Thymus (tissue), 11 donors: ENCODE data around the gene CTSO. TPM values are rescaled to one million over a fixed set of nuclear protein-coding genes. Genes with fewer than 3 reads are reported as not detected.
"Not testable (repeated sequence)": the region's sequence is repeated elsewhere in the genome, so short reads cannot be mapped to it uniquely, and the experiment has no call there.

Source experiments
- DNase-seq, 9 donors: peaks; one replicate each; pipeline ENCODE4 v3.0.0-alpha.2; 2013; ENCODE audit warnings: low spot score in 9 of 9, low read depth in 6 of 9, missing footprints in 1 of 9
- H3K27ac ChIP-seq, 2 donors: one replicate each; pipeline ENCODE4 v1.5.1; 2013; ENCODE audit warnings: control low read depth in 1 of 2, low read depth in 1 of 2, low read length in 1 of 2, mild to moderate bottlenecking in 1 of 2, moderate library complexity in 1 of 2
- H3K27me3 ChIP-seq, 2 donors: one replicate each; pipeline ENCODE4 v1.5.1; 2013; ENCODE audit warnings: low read length in 1 of 2; ENCODE audit not compliant: control insufficient read depth in 2 of 2, insufficient read depth in 1 of 2
- H3K36me3 ChIP-seq, 2 donors: one replicate each; pipeline ENCODE4 v1.5.1; 2013; ENCODE audit warnings: low read length in 1 of 2, mild to moderate bottlenecking in 1 of 2, moderate library complexity in 1 of 2; ENCODE audit not compliant: control insufficient read depth in 2 of 2, insufficient read depth in 2 of 2
- H3K4me1 ChIP-seq, 2 donors: one replicate each; pipeline ENCODE4 v1.5.1; 2013; ENCODE audit warnings: low read length in 2 of 2; ENCODE audit not compliant: control insufficient read depth in 2 of 2, insufficient read depth in 2 of 2
- H3K4me3 ChIP-seq, 2 donors: one replicate each; pipeline ENCODE4 v1.5.1; 2013; ENCODE audit warnings: low read length in 2 of 2, control low read depth in 1 of 2, mild to moderate bottlenecking in 1 of 2
- H3K9me3 ChIP-seq, 2 donors: one replicate each; pipeline ENCODE4 v1.5.1; 2013; ENCODE audit warnings: low read length in 1 of 2, mild to moderate bottlenecking in 1 of 2; ENCODE audit not compliant: control insufficient read depth in 2 of 2, insufficient read depth in 1 of 2
- WGBS: extraction: QIAGEN DNeasy Blood & Tissue Kit; methylation state at CpG from one replicate; pipeline ENCODE4 v1.1.7; 2013; 5-methylcytosine and 5-hydroxymethylcytosine counted together
- polyA plus RNA-seq: library from polyadenylated mRNA; stranded (reverse); fragments of 200-250 nt; gene quantifications from one replicate; pipeline ENCODE4 v1.2.3, GENCODE V29; 2013
- total RNA-seq: library from RNA; stranded (reverse); fragments of 120-200 nt; gene quantifications from one replicate; pipeline ENCODE4 v1.2.4, GENCODE V29; 2013
- donor health status: healthy.

CTSO gene
- total and polyA plus RNA-seq, 2 donors = 8.7 to 10.4 TPM

DNA sequence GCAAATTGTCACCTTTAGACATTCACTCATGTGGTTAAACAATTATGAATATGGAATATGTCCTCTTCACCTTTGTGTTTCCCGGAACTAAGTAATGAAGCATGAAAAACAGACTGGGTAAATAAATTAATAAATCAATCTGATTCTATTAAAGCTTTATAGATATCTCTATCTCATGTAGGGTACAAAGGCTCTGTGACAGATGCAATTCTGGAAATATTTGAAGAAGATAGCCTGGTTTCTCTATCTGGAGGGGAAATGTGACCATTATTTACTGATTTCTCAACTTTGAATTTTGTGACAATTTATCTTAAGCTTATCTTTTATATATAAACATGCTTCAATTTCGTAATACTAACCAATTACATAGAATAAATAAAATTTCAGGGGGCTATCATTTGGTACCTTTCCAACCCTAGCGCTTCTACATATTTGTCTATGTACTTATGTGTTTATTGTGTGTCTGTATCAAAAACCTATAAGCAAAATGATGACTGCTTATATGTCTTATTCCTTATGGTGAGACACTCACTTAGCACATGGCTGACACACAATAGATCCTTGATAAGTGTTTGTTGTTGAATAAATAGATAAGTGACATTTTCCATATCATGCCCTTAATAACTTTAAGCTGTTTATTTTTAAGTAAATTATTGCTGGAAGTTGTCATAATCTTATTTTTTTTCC is 9.9 kb downstream of the CTSO start:
- no peaks in the 10 kb centered on the region for H3K36me3 ChIP-seq
- H3K27me3 ChIP-seq = no peaks in the 10 kb centered on the region
- WGBS = 98% methylated on average over 3 of the region's 3 CpGs
- no peaks in the 10 kb centered on the region for H3K9me3 ChIP-seq
- no peaks in the 10 kb centered on the region for H3K4me1 ChIP-seq
- no peak overlapping the region for H3K27ac ChIP-seq
- no peak for DNase-seq
- no peak overlapping the region for H3K4me3 ChIP-seq

DNA sequence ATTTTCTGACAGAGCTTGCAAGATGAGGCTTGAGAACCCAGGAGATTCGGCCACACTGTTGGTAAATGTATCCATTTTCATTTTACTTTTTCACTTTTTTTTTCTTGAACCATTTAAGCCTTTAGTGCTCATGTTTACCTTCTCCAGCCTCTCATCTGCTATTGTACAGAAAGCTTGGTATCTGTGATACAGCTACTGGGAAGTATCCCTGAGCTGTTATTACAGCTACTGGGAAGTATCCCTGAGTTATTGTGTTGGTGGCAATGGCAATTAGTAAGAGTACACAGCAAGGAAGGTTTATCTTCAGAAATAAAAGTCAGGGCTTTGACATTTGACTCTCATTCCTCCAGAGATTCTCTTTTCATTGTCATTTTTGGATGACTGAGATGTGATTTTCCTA is 11.8 kb downstream of the CTSO start:
- no peak overlapping the region for H3K4me3 ChIP-seq
- DNase-seq = no peak
- H3K27ac ChIP-seq = no peak overlapping the region
- H3K4me1 ChIP-seq = no peaks in the 10 kb centered on the region
- no peaks in the 10 kb centered on the region for H3K27me3 ChIP-seq
- 89% methylated on average over 1 of the region's 1 CpG for WGBS
- no peaks in the 10 kb centered on the region for H3K9me3 ChIP-seq
- no peaks in the 10 kb centered on the region for H3K36me3 ChIP-seq

DNA sequence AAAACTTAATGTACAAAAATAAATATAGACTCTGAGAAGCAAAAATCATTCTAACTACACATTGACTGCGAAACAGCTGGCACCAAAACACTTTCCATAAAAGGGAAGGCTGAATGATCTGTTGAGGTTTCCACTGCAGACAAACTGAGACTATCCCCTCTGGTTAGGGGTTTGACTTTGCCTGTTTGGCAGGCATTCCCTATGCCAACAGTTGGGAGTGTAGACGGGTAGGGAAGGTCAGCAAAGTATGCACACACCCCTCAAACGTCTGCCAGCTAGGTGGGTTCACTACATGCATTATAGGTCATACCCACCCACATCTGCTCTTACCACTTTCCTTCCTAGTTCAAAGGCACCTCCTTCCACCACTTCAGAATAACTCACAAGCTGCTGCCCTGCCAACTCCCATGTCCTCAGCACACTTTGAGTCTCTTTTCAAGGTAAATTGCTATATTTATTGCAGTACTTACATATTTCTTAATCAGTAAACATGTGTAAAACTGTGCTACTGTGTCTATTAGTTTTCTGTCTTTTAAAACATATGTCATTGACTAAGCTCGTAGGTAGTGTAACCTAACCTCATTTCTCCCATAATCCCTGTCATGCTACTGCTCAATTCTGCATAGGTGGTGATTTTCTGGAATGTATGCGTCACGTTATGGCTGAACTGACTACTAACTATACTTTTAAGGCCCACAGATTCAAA is 12.4 kb downstream of the CTSO start:
- 92% methylated on average over 6 of the region's 6 CpGs for WGBS
- Histone ChIP-seq H3K27me3 (no peaks in the 10 kb centered on the region), H3K4me3 (no peak overlapping the region), H3K9me3 (no peaks in the 10 kb centered on the region), H3K4me1 (no peaks in the 10 kb centered on the region), H3K27ac (no peak overlapping the region), H3K36me3 (no peaks in the 10 kb centered on the region)
- DNase-seq = no peak

DNA sequence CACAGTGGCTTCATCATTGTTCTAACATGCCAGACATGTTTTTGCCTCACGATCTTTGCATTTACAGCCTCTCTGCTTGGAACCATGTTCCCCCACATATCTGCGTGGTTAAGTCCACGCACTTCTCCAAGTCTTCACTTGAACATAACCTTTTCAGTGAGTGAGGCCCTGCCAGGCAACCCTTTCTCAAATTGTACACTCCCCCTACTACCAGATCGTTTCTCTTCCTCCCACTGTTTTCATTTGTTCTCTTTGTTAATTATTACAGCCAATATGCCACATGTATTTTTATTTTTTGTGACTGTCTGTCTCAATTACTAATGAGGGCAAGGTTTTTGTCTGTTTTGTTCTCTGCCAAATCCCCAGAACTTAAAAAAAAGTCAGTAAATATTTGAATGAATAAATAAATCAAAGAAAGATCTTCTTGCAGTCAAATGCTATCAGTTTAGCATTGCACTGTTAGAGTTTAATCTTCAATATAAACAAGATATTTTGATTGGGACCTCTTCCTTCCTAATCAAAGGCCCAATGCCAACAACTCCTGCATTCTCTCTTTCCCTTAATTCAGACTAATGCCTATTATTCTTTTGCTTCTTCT is 18.2 kb downstream of the CTSO start:
- 93% methylated on average over 4 of the region's 4 CpGs for WGBS
- no peak for DNase-seq
- Histone ChIP-seq H3K4me3 (no peak overlapping the region), H3K27ac (no peak overlapping the region), H3K9me3 (no peaks in the 10 kb centered on the region), H3K36me3 (no peaks in the 10 kb centered on the region), H3K4me1 (no peaks in the 10 kb centered on the region), H3K27me3 (no peaks in the 10 kb centered on the region)

DNA sequence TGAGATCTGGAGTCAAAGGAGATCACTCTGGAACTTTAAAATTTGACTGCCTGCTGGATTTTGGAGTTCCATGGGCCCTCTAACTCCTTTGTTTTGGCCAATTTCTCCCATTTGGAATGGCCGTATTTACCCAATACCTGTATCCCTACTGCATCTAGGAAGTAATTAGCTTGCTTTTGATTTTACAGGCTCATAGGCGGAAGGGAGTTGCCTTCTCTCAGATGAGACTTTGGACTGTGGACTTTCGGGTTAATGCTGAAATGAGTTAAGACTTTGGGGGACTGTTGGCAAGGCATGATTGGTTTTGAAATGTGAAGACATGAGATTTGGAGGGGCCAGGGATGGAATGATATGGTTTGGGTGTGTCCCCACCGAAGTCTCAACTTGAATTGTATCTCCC is 19.0 kb downstream of the CTSO start:
- WGBS = 98% methylated on average over 4 of the region's 4 CpGs

DNA sequence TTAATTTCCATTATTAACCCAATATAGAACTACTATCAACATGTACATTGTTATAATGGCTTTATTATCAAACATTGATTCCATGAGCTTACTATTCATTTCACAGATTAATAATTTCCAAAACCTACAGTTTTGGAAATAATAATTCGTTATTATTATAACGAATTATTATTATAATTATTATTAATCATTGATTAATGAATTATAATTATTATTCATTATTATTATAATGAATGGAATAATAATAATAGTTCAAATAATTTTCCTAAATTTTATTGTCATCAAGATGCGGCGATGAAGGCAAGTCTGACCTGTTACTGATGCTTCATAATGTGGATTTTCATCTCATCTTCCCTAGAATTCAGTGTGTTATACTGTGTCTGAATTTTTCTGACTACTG is 22.0 kb downstream of the CTSO start:
- no peaks in the 10 kb centered on the region for H3K36me3 ChIP-seq
- no peak overlapping the region for H3K27ac ChIP-seq
- no peak overlapping the region for H3K4me3 ChIP-seq
- no peaks in the 10 kb centered on the region for H3K27me3 ChIP-seq
- DNase-seq = no peak
- whole genome bisulfite sequencing = 94% methylated on average over 4 of the region's 4 CpGs
- H3K9me3 ChIP-seq = no peaks in the 10 kb centered on the region
- no peaks in the 10 kb centered on the region for H3K4me1 ChIP-seq

More for the DNA sequence above, 19.0 kb downstream of the CTSO start:
- not testable (repeated sequence) for H3K36me3 ChIP-seq, H3K9me3 ChIP-seq, DNase-seq, H3K27ac ChIP-seq, H3K27me3 ChIP-seq, H3K4me3 ChIP-seq, H3K4me1 ChIP-seq

DNA sequence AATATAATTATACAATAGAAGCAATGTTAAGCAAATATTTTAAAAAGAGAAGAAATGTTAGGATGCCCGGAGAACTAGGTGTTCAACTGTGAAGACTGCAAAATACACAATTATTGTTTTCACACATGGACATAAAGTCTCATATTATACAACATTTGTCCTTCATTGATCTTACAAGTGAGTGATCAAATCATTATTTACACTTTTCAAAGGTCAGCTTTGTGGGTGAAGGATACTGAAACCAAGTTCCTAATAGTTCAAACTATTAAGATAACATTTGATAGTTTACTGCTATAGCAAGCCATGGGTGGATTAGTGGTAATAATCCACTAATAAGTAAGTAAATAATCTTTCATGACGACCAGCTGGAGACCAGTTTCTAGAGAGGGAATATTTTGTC is 23.3 kb downstream of the CTSO start:
- Histone ChIP-seq H3K4me1 (no peaks in the 10 kb centered on the region), H3K36me3 (no peaks in the 10 kb centered on the region), H3K9me3 (no peaks in the 10 kb centered on the region), H3K27me3 (no peaks in the 10 kb centered on the region), H3K27ac (no peak overlapping the region), H3K4me3 (no peak overlapping the region)
- no peak for DNase-seq
- WGBS = 96% methylated on average over 2 of the region's 2 CpGs

DNA sequence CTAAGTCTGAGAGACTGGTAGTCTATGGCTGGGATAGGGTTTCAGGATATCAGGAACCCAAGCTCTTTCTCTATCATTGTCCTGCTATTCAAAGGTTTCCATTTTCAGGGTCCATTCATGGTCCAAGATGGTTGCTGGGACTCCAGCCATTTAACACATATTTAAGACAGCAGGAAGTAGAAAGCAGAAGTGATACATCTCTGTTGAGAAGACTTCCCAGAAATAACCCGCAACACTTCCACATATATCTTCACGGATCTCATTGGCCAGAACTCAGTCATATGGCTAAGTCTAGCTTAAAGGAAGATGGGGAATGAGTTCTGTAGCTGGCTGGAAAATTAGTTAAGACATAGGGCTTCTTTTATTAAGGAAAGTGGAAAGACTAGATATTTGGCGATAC is 23.8 kb downstream of the CTSO start:
- no peak overlapping the region for H3K4me3 ChIP-seq
- H3K9me3 ChIP-seq = no peaks in the 10 kb centered on the region
- no peak overlapping the region for H3K27ac ChIP-seq
- no peaks in the 10 kb centered on the region for H3K36me3 ChIP-seq
- WGBS = 98% methylated on average over 3 of the region's 3 CpGs
- H3K4me1 ChIP-seq = no peaks in the 10 kb centered on the region
- H3K27me3 ChIP-seq = no peaks in the 10 kb centered on the region
- no peak for DNase-seq

DNA sequence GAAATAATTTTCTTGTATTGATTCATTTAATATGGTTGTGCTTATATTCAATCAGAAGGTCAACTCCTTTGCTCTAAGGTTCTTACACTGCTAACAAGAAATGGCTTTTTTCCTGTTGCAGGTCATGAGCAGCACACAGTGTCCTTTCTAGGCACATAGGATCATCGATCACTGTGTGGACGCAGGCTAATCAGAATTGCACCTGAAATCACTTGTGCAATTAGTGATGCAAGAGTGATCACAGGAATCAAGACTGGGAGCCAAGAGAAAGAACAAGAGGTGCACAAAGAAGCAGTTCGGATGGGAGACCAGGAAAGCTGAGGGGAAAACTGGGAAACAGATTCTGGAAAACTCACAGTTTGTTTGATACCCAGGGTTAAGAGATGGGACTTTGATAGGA is 29.0 kb downstream of the CTSO start:
- H3K36me3 ChIP-seq = no peaks in the 10 kb centered on the region
- no peaks in the 10 kb centered on the region for H3K27me3 ChIP-seq
- H3K4me3 ChIP-seq = no peak overlapping the region
- no peak overlapping the region for H3K27ac ChIP-seq
- WGBS = 65% methylated on average over 3 of the region's 3 CpGs
- DNase-seq = no peak
- H3K4me1 ChIP-seq = no peaks in the 10 kb centered on the region
- no peaks in the 10 kb centered on the region for H3K9me3 ChIP-seq
